ENCODE measurements around the gene IL4. TPM values are rescaled to one million over a fixed set of nuclear protein-coding genes. Genes with fewer than 3 reads are reported as not detected.

Gene IL4
- total and polyA plus RNA-seq, 9 of the 15 experiments (the other 6 are each of a cell fraction or from before 2014, with no cell fraction given) = 0.22 to 0.62 TPM; not detected in 7

GRCh38 chr5:132662925-132663770, 10.6 kb upstream of the IL4 start (continued):
- TF ChIP-seq HINFP (tag; conservative IDR thresholded peaks at IDR 0.05; ENCODE audit: low read depth) (no peak), RNF219 (CRISPR knock-in tag; IDR thresholded peaks at IDR 0.05) (no peak), E2F5 (CRISPR knock-in tag; IDR thresholded peaks at IDR 0.05) (no peak), ZNF121 (CRISPR knock-in tag; conservative IDR thresholded peaks at IDR 0.05) (no peak), PHB (CRISPR knock-in tag; IDR thresholded peaks at IDR 0.05) (0 out of 2 replicates have a peak, but pooled peaks have one; percentile 19), CEBPG (CRISPR knock-in tag; IDR thresholded peaks at IDR 0.05) (no peak), CEBPG (tag; conservative IDR thresholded peaks at IDR 0.05 in 1 of 2, IDR thresholded peaks at IDR 0.05 in 1 of 2) (no peak), MGA (IDR thresholded peaks at IDR 0.05) (peak; percentile 83)

All from K562 (cell line).